ENCODE data around the gene FOXN4. TPM values are rescaled to one million over a fixed set of nuclear protein-coding genes. Genes with fewer than 3 reads are reported as not detected.

FOXN4 gene
- total and polyA plus RNA-seq, 2 of the 13 experiments (the other 11 are each of a cell fraction or from before 2014, with no cell fraction given), result 0.11 TPM; not detected in 1

GRCh38 chr12:109277899-109278762 is 31.0 kb downstream of the FOXN4 start (continued):
- TF ChIP-seq ZNF639 (CRISPR knock-in tag; conservative IDR thresholded peaks at IDR 0.05) (no peak), U2AF2 (IDR thresholded peaks at IDR 0.05; ENCODE audit: low read depth, low read length) (no peak), ZNF234 (CRISPR knock-in tag; conservative IDR thresholded peaks at IDR 0.05) (no peak), ZNF644 (CRISPR knock-in tag; IDR thresholded peaks at IDR 0.05; ENCODE audit: low read depth) (peak; percentile 70), NCOA5 (CRISPR knock-in tag; IDR thresholded peaks at IDR 0.05) (no peak), CREBL2 (CRISPR knock-in tag; IDR thresholded peaks at IDR 0.05; ENCODE audit: borderline replicate concordance) (no peak), SP1 (IDR thresholded peaks at IDR 0.05) (no peak), SP1 (CRISPR knock-in tag; IDR thresholded peaks at IDR 0.05) (no peak), THAP9 (CRISPR knock-in tag; IDR thresholded peaks at IDR 0.05; ENCODE audit: borderline replicate concordance) (no peak), MED13 (CRISPR knock-in tag; IDR thresholded peaks at IDR 0.05) (no peak), ZNF546 (CRISPR knock-in tag; conservative IDR thresholded peaks at IDR 0.05) (no peak), ZMYM2 (CRISPR knock-in tag; IDR thresholded peaks at IDR 0.05) (no peak), ZNF232 (CRISPR knock-in tag; IDR thresholded peaks at IDR 0.05; ENCODE audit: borderline replicate concordance) (0 out of 2 replicates have a peak, but pooled peaks have one; percentile 33), MTA1 (CRISPR knock-in tag; IDR thresholded peaks at IDR 0.05; ENCODE audit: borderline replicate concordance) (peak; percentile 69), ZNF580 (CRISPR knock-in tag; IDR thresholded peaks at IDR 0.05; ENCODE audit: borderline replicate concordance, low read depth) (no peak), THAP7 (CRISPR knock-in tag; IDR thresholded peaks at IDR 0.05) (no peak), ZNF616 (CRISPR knock-in tag; IDR thresholded peaks at IDR 0.05; ENCODE audit: low read depth) (no peak), RARA (CRISPR knock-in tag; IDR thresholded peaks at IDR 0.05) (peak; percentile 80), E2F5 (CRISPR knock-in tag; conservative IDR thresholded peaks at IDR 0.05) (no peak), DDIT3 (CRISPR knock-in tag; IDR thresholded peaks at IDR 0.05) (no peak), ZBTB43 (CRISPR knock-in tag; conservative IDR thresholded peaks at IDR 0.05) (no peak; the same call in 1 of the 2 replicates), ZNF17 (CRISPR knock-in tag; IDR thresholded peaks at IDR 0.05) (no peak)
